WERI-Rb-1 (cell line): ENCODE data around the gene ATP2C2.

Source experiments
- DNase-seq: peaks from one replicate; pipeline ENCODE4 v3.0.0-alpha.2; 2020
- H3K27ac ChIP-seq: fragments of 250-450 bp; sonication (Bioruptor Pico); 2 replicates; pipeline ENCODE4 v1.5.1; 2020; ENCODE audit warnings: mild to moderate bottlenecking, moderate library complexity
- H3K27me3 ChIP-seq: fragments of 250-450 bp; sonication (Bioruptor Pico); 2 replicates; pipeline ENCODE4 v1.5.1; 2021; ENCODE audit warnings: mild to moderate bottlenecking, low read depth, moderate library complexity; ENCODE audit not compliant: insufficient read depth, severe bottlenecking
- H3K36me3 ChIP-seq: fragments of 250-450 bp; sonication (Bioruptor Pico); 2 replicates; pipeline ENCODE4 v1.5.1; 2020; ENCODE audit warnings: mild to moderate bottlenecking, moderate library complexity
- H3K4me3 ChIP-seq: 2 replicates; pipeline ENCODE4 v1.5.1; 2011; ENCODE audit warnings: low read depth, mild to moderate bottlenecking, control low read depth, low read length
- H3K9me3 ChIP-seq: fragments of 250-450 bp; sonication (Bioruptor Pico); 2 replicates; pipeline ENCODE4 v1.5.1; 2021; ENCODE audit warnings: mild to moderate bottlenecking, moderate library complexity; ENCODE audit not compliant: severe bottlenecking
- TF ChIP-seq, protein P1 (sequence below): IDR thresholded peaks from 2 replicates; pipeline ENCODE4 v1.5.1; 2011; ENCODE audit warnings: low read depth, mild to moderate bottlenecking, control low read depth, inconsistent platforms, low read length

Gene ATP2C2

GRCh38 chr16:84411768-84412167, 43.4 kb downstream of the ATP2C2 start:
- TF ChIP-seq, protein P1, sequence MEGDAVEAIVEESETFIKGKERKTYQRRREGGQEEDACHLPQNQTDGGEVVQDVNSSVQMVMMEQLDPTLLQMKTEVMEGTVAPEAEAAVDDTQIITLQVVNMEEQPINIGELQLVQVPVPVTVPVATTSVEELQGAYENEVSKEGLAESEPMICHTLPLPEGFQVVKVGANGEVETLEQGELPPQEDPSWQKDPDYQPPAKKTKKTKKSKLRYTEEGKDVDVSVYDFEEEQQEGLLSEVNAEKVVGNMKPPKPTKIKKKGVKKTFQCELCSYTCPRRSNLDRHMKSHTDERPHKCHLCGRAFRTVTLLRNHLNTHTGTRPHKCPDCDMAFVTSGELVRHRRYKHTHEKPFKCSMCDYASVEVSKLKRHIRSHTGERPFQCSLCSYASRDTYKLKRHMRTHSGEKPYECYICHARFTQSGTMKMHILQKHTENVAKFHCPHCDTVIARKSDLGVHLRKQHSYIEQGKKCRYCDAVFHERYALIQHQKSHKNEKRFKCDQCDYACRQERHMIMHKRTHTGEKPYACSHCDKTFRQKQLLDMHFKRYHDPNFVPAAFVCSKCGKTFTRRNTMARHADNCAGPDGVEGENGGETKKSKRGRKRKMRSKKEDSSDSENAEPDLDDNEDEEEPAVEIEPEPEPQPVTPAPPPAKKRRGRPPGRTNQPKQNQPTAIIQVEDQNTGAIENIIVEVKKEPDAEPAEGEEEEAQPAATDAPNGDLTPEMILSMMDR = no peak
- no peak overlapping the region for H3K27ac ChIP-seq
- H3K36me3 ChIP-seq = no peaks in the 10 kb centered on the region
- H3K27me3 ChIP-seq = no peaks in the 10 kb centered on the region
- no peaks in the 10 kb centered on the region for H3K9me3 ChIP-seq
- no peak for DNase-seq
- no peak overlapping the region for H3K4me3 ChIP-seq

- no peaks in the 10 kb centered on the region for H3K27me3 ChIP-seq
- DNase-seq = no peak
- TF ChIP-seq, protein P1 = no peak
Measured at GRCh38 chr16:84412262-84412661, 43.9 kb downstream of the ATP2C2 start.

DNA sequence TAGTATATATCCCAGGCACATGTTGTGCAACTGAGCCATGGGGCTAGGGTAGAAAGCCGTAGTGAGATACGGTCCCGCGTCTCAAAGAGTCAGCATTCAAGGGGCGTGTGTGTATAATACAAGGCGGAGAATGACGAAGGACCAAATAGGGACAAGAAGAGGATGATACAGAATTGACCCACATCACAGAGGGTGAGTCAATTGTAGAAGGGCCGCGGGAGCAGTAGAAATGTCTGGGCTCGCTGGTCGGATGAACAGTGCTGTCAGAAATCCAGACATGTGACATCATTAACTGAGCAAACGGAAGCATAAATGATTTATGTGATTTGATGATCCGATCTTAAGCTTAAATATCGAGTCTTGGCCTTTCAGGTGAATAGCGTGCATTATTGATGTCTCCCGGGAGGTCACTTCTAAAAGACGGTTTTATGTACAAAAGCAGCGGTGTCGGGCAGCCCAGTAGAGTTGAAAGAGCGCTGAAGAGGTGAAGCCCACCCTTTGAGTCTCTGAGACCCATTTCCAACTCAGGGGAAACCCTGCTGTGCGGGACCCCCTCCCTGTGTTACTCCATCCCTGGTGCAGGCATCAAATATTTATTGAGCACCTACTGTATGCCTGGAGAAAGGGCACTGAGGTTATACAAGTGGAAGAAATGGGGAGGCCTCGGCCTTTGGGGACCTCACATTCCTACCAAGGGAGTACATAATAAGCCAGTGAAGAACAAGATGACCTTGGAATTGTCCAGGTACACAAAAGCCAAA, 45.1 kb downstream of the ATP2C2 start:
- no peaks in the 10 kb centered on the region for H3K36me3 ChIP-seq
- no peaks in the 10 kb centered on the region for H3K27me3 ChIP-seq
- no peak overlapping the region for H3K27ac ChIP-seq
- TF ChIP-seq, protein P1 = no peak
- no peak overlapping the region for H3K4me3 ChIP-seq
- no peak for DNase-seq
- H3K9me3 ChIP-seq = no peaks in the 10 kb centered on the region

More at GRCh38 chr16:84412262-84412661, 43.9 kb downstream of the ATP2C2 start:
- H3K9me3 ChIP-seq = no peaks in the 10 kb centered on the region
- H3K4me3 ChIP-seq = no peak overlapping the region
- H3K36me3 ChIP-seq = no peaks in the 10 kb centered on the region
- no peak overlapping the region for H3K27ac ChIP-seq

- no peak for DNase-seq
- no peaks in the 10 kb centered on the region for H3K36me3 ChIP-seq
- no peaks in the 10 kb centered on the region for H3K9me3 ChIP-seq
- H3K4me3 ChIP-seq = no peak overlapping the region
- TF ChIP-seq, protein P1 = no peak
- no peaks in the 10 kb centered on the region for H3K27me3 ChIP-seq
- no peak overlapping the region for H3K27ac ChIP-seq
Measured at GRCh38 chr16:84414789-84415326, 46.5 kb downstream of the ATP2C2 start.

- Histone ChIP-seq H3K9me3 (no peaks in the 10 kb centered on the region), H3K4me3 (no peak overlapping the region), H3K27me3 (no peaks in the 10 kb centered on the region), H3K27ac (no peak overlapping the region), H3K36me3 (no peaks in the 10 kb centered on the region)
- TF ChIP-seq, protein P1 = no peak
- DNase-seq = no peak
Measured at GRCh38 chr16:84416407-84417321, 48.3 kb downstream of the ATP2C2 start.
